Neural progenitor cell (in vitro differentiated cells): ENCODE measurements around the gene SLC9A3. TPM values are rescaled to one million over a fixed set of nuclear protein-coding genes. Genes with fewer than 3 reads are reported as not detected.

Experiments used
- DNase-seq: peaks from one replicate; pipeline ENCODE4 v3.0.0-alpha.2; 2016; ENCODE audit warnings: low spot score
- H2AFZ ChIP-seq: fragments of 200-600 bp; sonication (generic); replicated peaks from 2 replicates; pipeline ENCODE4 v1.6.1; 2016; ENCODE audit warnings: antibody characterized with exemption
- H3F3A ChIP-seq: fragments of 200-600 bp; sonication (generic); 2 replicates; pipeline ENCODE4 v1.6.1; 2016; ENCODE audit warnings: antibody characterized with exemption, low read depth
- H3K27ac ChIP-seq: fragments of 200-600 bp; sonication (generic); 2 replicates; pipeline ENCODE4 v1.5.1; 2016; ENCODE audit warnings: mild to moderate bottlenecking
- H3K27me3 ChIP-seq: fragments of 200-600 bp; sonication (generic); 2 replicates; pipeline ENCODE4 v1.6.1; 2016; ENCODE audit warnings: mild to moderate bottlenecking, moderate library complexity
- H3K36me3 ChIP-seq: fragments of 200-600 bp; sonication (generic); 2 replicates; pipeline ENCODE4 v1.5.1; 2016
- H3K4me1 ChIP-seq: fragments of 200-600 bp; sonication (generic); 2 replicates; pipeline ENCODE4 v1.6.1; 2016; ENCODE audit warnings: mixed run types
- H3K4me2 ChIP-seq: fragments of 200-600 bp; sonication (generic); 2 replicates; pipeline ENCODE4 v1.6.1; 2016
- H3K4me3 ChIP-seq: fragments of 200-600 bp; sonication (generic); 2 replicates; pipeline ENCODE4 v1.5.1; 2016
- H3K79me2 ChIP-seq: fragments of 200-600 bp; sonication (generic); 2 replicates; pipeline ENCODE4 v1.6.1; 2016; ENCODE audit warnings: low read depth
- H3K9ac ChIP-seq: fragments of 200-600 bp; sonication (generic); 2 replicates; pipeline ENCODE4 v1.6.1; 2016
- H3K9me3 ChIP-seq: fragments of 200-600 bp; sonication (generic); 2 replicates; pipeline ENCODE4 v1.5.1; 2016; ENCODE audit warnings: low read depth
- H4K20me1 ChIP-seq: fragments of 200-600 bp; sonication (generic); 2 replicates; pipeline ENCODE4 v1.6.1; 2016; ENCODE audit warnings: low read depth
- H3K27ac Mint-ChIP-seq: 3 replicates; pipeline ENCODE4 v1.8.0; 2021; ENCODE audit warnings: mixed read lengths
- H3K27me3 Mint-ChIP-seq: 2 replicates; pipeline ENCODE4 v1.8.0; 2022; ENCODE audit warnings: low read depth, mild to moderate bottlenecking, inconsistent platforms, moderate library complexity, mixed read lengths; ENCODE audit not compliant: insufficient read depth
- H3K36me3 Mint-ChIP-seq: 3 replicates; pipeline ENCODE4 v1.8.0; 2021; ENCODE audit warnings: mixed read lengths
- H3K4me1 Mint-ChIP-seq: 3 replicates; pipeline ENCODE4 v1.8.0; 2021; ENCODE audit warnings: mixed read lengths
- H3K4me3 Mint-ChIP-seq: 3 replicates; pipeline ENCODE4 v1.8.0; 2021; ENCODE audit warnings: mild to moderate bottlenecking, moderate library complexity, mixed read lengths
- H3K9me3 Mint-ChIP-seq: 3 replicates; pipeline ENCODE4 v1.8.0; 2020; ENCODE audit warnings: mixed read lengths
- CTCF ChIP-seq: fragments of 200-600 bp; sonication (generic); IDR thresholded peaks from 2 replicates; pipeline ENCODE4 v1.5.1; 2017; ENCODE audit warnings: antibody characterized with exemption, mild to moderate bottlenecking
- EZH2 ChIP-seq: fragments of 200-600 bp; sonication (generic); IDR thresholded peaks from 2 replicates; pipeline ENCODE4 v1.6.1; 2017; ENCODE audit warnings: antibody characterized with exemption, mild to moderate bottlenecking, moderate library complexity
- EZH2phosphoT487 ChIP-seq: fragments of 200-600 bp; sonication (generic); IDR thresholded peaks from 2 replicates; pipeline ENCODE4 v1.6.1; 2017; ENCODE audit warnings: antibody characterized with exemption
- total RNA-seq: library from RNA; depleted of rRNA; stranded (reverse); fragments of >200 nt; gene quantifications from 2 replicates; pipeline ENCODE4 v1.2.3, GENCODE V29; 2015; ENCODE audit warnings: low replicate concordance

The SLC9A3 gene
- total RNA-seq, 1 donor from 2014 or later = 1.4 TPM

- H2AFZ ChIP-seq = no peak overlapping the region
- H3K4me3 Mint-ChIP-seq = no peak overlapping the region
- H3K4me2 ChIP-seq = no peak overlapping the region
- H3F3A ChIP-seq = no peaks in the 10 kb centered on the region
- no peak for DNase-seq
- H3K27ac ChIP-seq = no peak overlapping the region
- H3K36me3 Mint-ChIP-seq = peaks cover 31% of the 10 kb centered on the region
- no peaks in the 10 kb centered on the region for H3K9me3 Mint-ChIP-seq
- peaks cover under 1% of the 10 kb centered on the region for H4K20me1 ChIP-seq
- H3K27ac Mint-ChIP-seq = no peak overlapping the region
- H3K36me3 ChIP-seq = no peaks in the 10 kb centered on the region
- H3K4me1 Mint-ChIP-seq = no peaks in the 10 kb centered on the region
- peaks cover 4% of the 10 kb centered on the region for H3K27me3 Mint-ChIP-seq
- no peaks in the 10 kb centered on the region for H3K4me1 ChIP-seq
- H3K9ac ChIP-seq = no peak overlapping the region
- no peaks in the 10 kb centered on the region for H3K79me2 ChIP-seq
- no peak overlapping the region for H3K4me3 ChIP-seq
- TF ChIP-seq EZH2 = no peak
- TF ChIP-seq EZH2phosphoT487 = no peak
- no peak for TF ChIP-seq CTCF
- H3K9me3 ChIP-seq = no peaks in the 10 kb centered on the region
- H3K27me3 ChIP-seq = no peaks in the 10 kb centered on the region
Measured at GRCh38 chr5:460273-460625, 64.0 kb downstream of the SLC9A3 start.

DNA sequence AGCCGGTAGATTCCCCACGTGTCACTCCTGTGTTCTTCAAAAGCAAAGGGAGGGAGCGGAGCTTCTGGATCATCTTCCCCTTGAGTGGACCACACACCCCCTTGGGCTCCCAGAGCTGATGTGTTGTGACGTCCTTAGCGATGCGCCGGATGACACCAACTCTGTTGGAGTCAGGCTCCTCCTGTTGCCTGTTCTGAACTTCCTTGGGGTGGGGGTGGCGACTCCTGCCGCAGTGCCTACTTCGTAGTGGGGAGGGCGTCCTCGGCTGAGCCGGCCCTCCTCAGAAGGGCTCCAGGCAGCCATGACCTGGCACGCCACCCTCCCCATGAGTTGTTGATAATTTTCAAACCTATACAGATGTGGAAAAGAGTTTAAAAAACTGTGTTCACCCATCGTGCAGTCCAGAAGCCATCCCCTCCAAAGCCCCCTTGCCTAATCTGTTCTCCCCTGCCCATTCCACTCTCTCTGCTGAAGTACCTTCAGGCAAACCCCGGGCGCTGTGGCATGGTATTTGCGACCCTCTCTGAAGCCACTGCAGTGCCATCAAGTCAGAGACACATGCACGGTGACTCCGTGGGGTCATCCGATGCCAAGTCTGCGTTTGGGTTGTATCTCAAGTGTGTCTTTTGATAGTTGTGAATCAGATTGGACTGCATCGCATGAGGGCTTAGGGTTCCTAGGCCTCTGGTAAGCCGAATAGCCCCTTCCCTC, 64.5 kb downstream of the SLC9A3 start:
- no peak overlapping the region for H3K4me3 ChIP-seq
- no peak overlapping the region for H3K9ac ChIP-seq
- Mint-ChIP-seq H3K9me3 (no peaks in the 10 kb centered on the region), H3K27me3 (peaks cover 4% of the 10 kb centered on the region), H3K27ac (no peak overlapping the region), H3K4me3 (no peak overlapping the region), H3K4me1 (no peaks in the 10 kb centered on the region), H3K36me3 (peaks cover 34% of the 10 kb centered on the region)
- H3K4me1 ChIP-seq = no peaks in the 10 kb centered on the region
- DNase-seq = no peak
- no peaks in the 10 kb centered on the region for H3K27me3 ChIP-seq
- no peaks in the 10 kb centered on the region for H3K36me3 ChIP-seq
- peaks cover 5% of the 10 kb centered on the region for H4K20me1 ChIP-seq
- no peaks in the 10 kb centered on the region for H3K9me3 ChIP-seq
- no peak overlapping the region for H3K4me2 ChIP-seq
- no peaks in the 10 kb centered on the region for H3K79me2 ChIP-seq
- TF ChIP-seq EZH2phosphoT487 = no peak
- no peak for TF ChIP-seq EZH2
- H2AFZ ChIP-seq = no peak overlapping the region
- no peak overlapping the region for H3K27ac ChIP-seq
- H3F3A ChIP-seq = no peaks in the 10 kb centered on the region

DNA sequence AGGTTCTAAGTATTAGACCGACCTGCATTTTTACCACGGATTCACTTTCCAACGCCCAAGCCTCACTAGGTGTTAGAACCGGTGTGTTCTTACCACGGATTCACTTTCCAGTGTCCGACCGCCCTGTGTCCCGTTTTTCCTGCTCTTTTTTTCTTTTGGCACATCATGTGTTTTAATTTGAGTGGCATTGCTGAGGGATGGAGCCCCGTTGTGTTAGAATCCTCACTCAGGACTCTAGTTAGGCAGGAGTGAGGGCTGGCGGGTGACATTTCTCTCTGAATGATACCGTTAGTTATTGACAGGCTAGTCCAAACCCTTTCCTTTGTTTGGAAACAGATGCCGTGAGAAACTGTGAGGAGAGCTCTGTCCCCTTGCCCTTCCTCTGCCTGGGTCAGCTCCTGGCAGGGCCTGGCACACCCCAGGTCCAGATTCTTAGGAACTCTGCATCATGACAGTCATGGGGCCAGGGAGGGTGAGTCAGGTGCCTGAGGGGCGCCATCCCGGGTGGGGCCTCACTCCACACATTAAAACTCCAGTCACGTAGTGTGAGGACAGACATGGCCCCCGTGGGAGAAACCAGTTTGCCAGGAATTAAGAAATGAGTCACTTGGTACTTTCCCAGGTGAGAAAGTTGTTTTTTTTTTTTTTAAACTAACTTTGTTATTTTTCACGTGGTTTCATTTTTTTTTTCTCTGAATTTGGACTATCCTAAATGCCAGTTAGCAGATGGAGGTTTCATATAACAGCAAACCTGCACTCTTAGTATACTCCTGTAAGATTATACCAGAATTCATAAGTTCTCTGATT, 65.5 kb downstream of the SLC9A3 start:
- H3K4me3 ChIP-seq = no peak overlapping the region
- no peaks in the 10 kb centered on the region for H3K36me3 ChIP-seq
- peaks cover 6% of the 10 kb centered on the region for H3K27me3 Mint-ChIP-seq
- no peaks in the 10 kb centered on the region for H3K9me3 Mint-ChIP-seq
- H4K20me1 ChIP-seq = peaks cover 5% of the 10 kb centered on the region
- H3K27ac Mint-ChIP-seq = no peak overlapping the region
- no peak overlapping the region for H3K4me2 ChIP-seq
- H3K27ac ChIP-seq = no peak overlapping the region
- no peaks in the 10 kb centered on the region for H3K9me3 ChIP-seq
- no peaks in the 10 kb centered on the region for H3K27me3 ChIP-seq
- H3K36me3 Mint-ChIP-seq = peaks cover 39% of the 10 kb centered on the region
- DNase-seq = no peak
- H3K4me1 Mint-ChIP-seq = no peaks in the 10 kb centered on the region
- H2AFZ ChIP-seq = no peak overlapping the region
- no peak overlapping the region for H3K4me3 Mint-ChIP-seq
- H3K79me2 ChIP-seq = no peaks in the 10 kb centered on the region
- no peaks in the 10 kb centered on the region for H3K4me1 ChIP-seq
- H3K9ac ChIP-seq = no peak overlapping the region
- no peak for TF ChIP-seq EZH2
- no peak for TF ChIP-seq EZH2phosphoT487
- TF ChIP-seq CTCF = no peak
- no peaks in the 10 kb centered on the region for H3F3A ChIP-seq
